Inflammatory macrophage (primary cell): ENCODE measurements around the gene LMBR1.
"Not testable (repeated sequence)": the region's sequence is repeated elsewhere in the genome, so short reads cannot be mapped to it uniquely, and the experiment has no call there.

ENCODE experiments used
- DNase-seq, 2 donors: peaks; one replicate each; pipeline ENCODE4 v3.0.0-alpha.2; 2020 to 2022

Gene LMBR1

DNA sequence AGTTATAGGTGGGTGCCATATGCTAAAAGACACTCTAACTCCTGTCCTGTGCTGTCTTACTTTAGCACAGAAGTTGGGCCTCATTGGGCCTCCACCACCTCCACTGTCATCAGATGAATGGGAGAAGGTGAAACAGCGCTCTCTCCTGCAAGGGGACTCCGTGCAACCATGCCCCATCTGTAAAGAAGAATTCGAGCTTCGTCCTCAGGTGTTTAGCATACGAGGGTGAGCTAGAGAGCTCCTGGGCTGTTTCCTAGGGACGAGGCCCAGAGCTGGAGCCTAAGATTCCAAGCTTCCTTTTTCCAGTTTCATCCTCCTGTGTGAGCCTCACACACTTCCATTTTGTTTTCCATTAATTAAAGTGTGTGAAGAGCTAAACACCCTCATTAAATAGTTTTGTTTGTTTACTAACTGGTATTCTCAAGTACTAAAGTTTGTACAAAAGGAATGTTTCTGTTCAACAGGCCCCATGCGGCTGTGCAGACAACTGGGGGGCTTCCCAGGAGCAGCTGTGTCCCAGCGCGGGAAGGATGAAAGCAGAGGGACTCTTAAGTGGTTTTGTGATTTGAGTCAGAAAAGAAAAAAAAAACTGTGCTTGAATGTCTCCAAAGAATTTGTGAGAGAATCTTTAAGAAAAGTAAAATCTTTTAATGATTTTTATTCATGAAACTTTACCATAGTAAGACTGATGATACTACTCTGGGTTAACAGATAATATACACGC is 238.3 kb downstream of the LMBR1 start:
- no peak for DNase-seq

DNA sequence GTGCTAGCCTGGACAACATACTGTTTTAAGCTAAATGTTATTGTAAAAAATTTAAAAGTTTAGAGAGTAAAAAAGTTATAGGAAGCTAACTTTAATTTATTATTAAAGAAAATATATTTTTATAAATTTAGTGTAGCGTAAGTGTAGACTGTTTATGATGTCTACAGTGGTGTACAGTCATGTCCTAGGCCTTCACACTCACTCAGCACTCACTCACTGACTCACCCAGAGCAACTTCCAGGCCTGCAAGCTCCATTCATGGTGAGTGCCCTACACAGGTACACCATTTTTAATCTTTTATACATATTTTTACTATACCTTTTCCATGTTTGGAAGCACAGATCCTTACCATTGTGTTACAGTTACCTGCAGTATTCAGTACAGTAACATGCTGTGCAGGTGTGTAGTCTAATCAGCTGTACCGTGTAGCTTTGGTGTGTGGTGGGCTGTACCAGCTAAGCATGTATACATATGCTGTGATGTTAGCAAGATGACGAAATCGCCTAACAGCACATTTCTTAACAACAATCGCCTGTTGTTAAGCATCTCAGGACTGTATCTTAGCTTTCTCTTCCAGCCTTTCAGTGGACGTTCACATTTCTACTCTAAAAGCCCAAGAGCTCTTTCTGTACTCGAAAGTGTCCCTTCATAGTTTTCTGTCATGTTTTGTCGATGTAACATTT is 240.0 kb downstream of the LMBR1 start:
- no peak for DNase-seq

DNA sequence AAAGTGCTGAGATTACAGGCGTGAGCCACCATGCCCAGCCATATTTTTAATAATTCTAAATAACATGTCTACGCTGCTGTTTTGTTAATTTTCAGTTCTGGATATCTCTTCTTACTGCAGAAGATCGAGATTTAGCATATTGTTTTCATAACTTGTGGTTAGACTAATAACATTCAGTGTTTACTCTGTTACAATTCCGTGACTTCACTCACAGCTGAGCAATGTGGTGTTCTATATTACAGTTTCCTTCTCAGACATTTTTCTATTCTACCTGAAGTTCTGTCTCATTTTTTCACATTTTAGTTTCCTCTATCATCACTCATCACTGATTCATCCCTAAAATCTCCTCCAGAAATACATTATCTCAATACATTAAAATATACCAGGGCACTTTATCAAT is 241.5 kb downstream of the LMBR1 start:
- no peak for DNase-seq

- peak in 1 of 2 donors; percentile 11 for DNase-seq
Measured at GRCh38 chr7:156650042-156650441, 242.9 kb downstream of the LMBR1 start.

DNA sequence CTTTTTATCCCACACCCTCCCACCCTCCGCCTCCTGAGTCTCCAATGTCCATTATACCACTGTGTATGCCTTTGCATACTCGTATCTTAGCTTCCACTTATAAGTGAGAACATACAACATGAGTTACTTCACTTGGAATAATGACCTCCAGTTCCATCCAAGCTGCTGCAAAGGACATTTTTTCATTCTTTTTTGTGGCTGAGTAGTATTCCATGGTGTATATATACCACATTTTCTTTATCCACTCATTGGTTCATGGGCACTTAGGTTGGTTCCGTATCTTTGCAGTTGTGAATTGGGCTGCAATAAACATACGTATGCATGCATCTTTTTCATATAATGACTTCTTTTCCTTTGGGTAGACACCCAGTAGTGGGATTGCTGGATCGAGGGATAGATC is 245.7 kb downstream of the LMBR1 start:
- DNase-seq, result not testable (repeated sequence)

- DNase-seq, result no peak
Measured at GRCh38 chr7:156642306-156643045, 250.5 kb downstream of the LMBR1 start.

GRCh38 chr7:156640949-156641485 is 252.0 kb downstream of the LMBR1 start:
- peak in 1 of 2 donors; percentile 26 for DNase-seq

GRCh38 chr7:156640257-156640948 is 252.6 kb downstream of the LMBR1 start, which contains the start of gene RNF32:
Gene RNF32, plus strand, starts transcription at chr7:156640774. Its CDS starts 3,104 bp downstream, at chr7:156643878.
- peak; percentile 93 to 96 for DNase-seq

DNA sequence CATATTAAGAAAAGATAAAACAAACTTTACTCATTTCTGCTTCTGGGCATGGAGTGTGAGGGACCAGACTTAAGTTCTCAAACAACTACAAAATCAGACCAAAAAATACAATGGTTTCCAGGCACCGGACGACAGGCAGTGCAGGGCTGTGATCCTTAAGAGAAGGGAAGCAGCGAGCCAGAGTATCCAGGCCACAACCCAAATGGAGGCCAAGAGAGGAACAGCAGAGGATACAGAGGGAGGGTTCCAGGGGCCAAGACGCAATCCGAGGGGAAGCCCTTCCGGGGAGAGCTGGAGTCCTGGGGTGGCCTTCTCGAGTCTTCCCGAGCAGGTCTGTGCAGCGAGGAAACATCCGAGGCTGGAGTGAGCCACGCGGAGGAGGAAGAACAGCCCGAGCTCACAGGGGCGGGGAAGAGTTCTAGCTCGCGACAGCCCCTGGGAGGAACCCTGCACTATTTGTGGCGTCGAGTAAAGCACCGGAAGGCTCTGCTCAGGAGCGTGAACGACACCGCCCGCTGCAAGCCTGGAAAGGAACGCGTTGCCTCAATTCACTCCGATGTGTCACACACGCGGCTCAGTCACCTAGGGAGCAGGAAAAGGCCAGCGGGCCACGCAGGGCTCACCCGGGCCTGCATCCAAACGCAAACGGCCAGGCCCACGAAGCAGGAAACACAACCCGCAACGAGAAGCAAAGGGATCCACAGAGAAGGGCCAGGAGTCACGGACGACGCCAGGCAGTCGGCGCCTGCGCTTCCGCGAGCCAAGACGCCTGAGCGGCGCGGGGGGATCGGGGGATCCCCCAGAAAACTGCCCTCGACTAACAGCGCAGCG is 253.3 kb downstream of the LMBR1 start:
- no peak for DNase-seq

DNA sequence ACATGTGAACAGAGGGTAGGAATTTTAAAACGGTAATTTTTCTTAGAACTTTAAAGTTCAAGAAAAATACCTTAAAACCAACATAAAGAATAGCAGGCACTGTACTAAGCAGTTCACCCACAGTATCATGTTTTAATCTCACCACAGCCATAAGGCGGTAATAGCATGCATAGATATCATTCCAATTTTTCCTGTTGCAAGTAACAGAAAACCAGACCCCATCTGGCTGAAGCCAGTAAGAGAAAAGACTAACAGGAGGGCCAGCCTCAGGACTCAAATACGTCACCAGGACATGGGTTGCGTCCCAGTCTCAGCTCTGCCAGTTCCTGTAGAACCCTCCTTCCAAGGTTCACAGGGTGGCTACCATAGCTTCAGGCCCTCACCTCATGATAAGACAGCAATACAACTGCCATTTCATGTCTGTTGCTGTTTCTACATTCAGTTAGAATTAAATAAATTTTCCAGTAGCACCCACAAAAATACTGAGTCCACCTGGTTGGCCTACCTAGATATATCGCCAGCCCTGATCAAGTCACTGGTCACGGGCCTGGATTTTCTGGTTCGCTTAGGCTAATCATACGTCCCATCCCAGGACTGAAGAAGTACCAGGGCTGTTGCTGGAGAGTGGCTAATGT is 254.4 kb downstream of the LMBR1 start:
- no peak for DNase-seq

DNA sequence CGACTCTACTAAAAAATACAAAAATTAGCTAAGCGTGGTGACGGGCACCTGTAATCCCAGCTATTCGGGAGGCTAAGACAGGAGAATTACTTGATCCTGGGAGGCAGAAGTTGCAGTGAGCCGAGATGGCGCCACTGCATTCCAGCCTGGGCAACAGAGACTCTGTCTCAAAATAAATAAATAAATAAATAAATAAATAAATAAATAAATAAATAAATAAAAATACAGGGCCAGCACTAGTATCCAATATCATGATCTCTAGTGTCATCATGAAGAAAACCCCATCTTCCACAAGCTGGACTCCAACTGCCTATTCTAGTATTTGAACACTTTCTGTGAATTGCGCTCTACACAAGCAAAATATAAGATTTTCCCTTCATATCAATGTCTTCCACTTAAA is 255.9 kb downstream of the LMBR1 start:
- not testable (repeated sequence) for DNase-seq

DNA sequence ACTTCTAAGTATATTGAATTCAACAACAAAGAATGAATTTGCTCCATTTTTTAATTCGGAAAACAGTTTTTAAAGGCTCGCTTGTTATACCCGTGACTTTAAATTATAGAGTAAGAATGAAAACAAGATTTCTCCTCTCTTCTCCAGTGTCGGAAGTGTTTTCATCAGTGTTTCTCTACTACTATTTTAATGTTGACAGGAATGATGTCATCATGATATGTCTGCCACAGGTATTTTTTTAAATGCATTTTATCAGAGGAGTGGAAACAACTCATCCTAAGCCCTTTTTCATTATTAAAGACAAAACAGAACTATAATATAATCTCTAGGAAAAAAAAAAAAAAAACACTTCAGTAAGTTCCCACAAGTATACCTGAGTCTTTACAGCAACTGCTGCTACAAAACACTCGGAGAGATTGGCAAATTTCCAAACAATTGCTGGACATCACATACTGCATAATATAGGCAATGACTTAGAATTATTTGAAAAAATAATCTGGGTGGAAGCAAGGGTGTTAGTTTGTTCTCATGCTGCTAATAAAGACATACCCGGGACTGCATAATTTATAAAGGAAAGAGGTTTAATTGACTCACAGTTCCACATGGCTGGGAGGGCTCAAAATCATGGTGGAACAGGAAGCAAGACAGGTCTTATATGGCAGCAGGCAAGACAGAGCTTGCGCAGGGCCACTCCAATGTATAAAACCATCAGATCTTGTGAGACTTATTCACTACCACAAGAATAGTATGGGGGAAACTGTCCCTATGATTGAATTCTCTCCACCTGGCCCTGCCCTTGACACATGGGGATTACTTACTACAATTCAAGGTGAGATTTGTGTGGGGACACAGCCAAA is 257.2 kb downstream of the LMBR1 start:
- no peak for DNase-seq

DNA sequence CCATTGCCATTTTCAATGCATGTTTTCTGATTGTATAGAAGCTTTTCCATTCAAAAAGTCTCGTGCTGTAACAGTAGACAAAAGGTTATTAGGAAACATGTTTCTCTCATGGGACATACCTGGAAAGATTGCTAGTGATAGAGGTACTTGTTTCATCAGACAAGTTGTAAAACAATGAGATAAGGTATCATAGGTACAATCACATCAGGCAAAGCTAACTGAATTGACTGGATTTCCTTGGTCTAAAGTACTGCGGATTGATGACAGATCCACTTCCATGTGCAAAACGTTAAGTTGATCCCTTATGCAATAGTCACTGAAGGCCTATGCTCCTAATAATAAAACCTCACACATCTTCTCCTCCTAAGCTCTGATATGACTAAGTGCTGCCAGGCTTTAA is 258.9 kb downstream of the LMBR1 start:
- no peak for DNase-seq

DNA sequence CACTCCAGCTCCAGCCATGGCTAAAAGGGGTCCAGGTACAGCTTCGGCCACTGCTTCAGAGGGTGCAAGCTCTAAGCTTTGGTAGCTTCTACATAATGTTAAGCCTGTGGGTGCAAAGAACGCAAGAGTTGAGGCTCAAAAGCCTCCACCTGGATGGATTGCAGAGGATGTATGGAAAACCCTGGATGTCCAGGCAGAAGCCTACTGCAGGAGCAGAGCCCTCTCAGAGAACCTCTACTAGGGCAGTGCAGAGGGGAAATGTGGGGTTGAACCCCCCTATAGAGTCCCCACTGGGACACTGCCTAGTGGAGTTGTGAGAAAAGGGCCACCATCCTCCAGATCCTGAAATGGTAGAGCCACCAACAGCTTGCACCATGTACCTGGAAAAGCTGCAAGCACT is 263.1 kb downstream of the LMBR1 start:
- DNase-seq, result no peak

GRCh38 chr7:156628562-156628961 is 264.4 kb downstream of the LMBR1 start:
- no peak for DNase-seq
